Stimulated activated naive CD8-positive, alpha-beta T cell treated with anti-CD3 and anti-CD28 coated beads, Interleukin-15, Interleukin-2, amounts not matched to agents 100 ng/mL and 50 ng/mL, for 24 hours (primary cell): ENCODE measurements around the gene DGKZ.
A peak's percentile ranks its signal among the peaks of the same experiment; 100 is the strongest.
"Not testable (repeated sequence)": the region's sequence is repeated elsewhere in the genome, so short reads cannot be mapped to it uniquely, and the experiment has no call there.

Experiments
- H3K27ac Mint-ChIP-seq: one replicate; pipeline ENCODE4 v1.8.0; 2021; ENCODE audit warnings: mild to moderate bottlenecking, mixed read lengths
- H3K27me3 Mint-ChIP-seq: one replicate; pipeline ENCODE4 v1.8.0; 2021; ENCODE audit warnings: mixed read lengths
- H3K36me3 Mint-ChIP-seq: one replicate; pipeline ENCODE4 v1.8.0; 2021; ENCODE audit warnings: low read depth, mixed read lengths
- H3K4me1 Mint-ChIP-seq: one replicate; pipeline ENCODE4 v1.8.0; 2021; ENCODE audit warnings: low read depth, mixed read lengths
- H3K4me3 Mint-ChIP-seq: one replicate; pipeline ENCODE4 v1.8.0; 2021; ENCODE audit warnings: mild to moderate bottlenecking, mixed read lengths
- H3K9me3 Mint-ChIP-seq: one replicate; pipeline ENCODE4 v1.8.0; 2021; ENCODE audit warnings: mixed read lengths

The DGKZ gene

GRCh38 chr11:46375392-46376101 lies 28.3 kb downstream of the DGKZ start:
- Mint-ChIP-seq H3K36me3 (peaks cover 27% of the 10 kb centered on the region), H3K4me3 (no peak overlapping the region), H3K27me3 (no peaks in the 10 kb centered on the region), H3K27ac (no peak overlapping the region), H3K4me1 (peaks cover 4% of the 10 kb centered on the region), H3K9me3 (no peaks in the 10 kb centered on the region)

GRCh38 chr11:46376258-46377050 lies 29.2 kb downstream of the DGKZ start:
- no peak overlapping the region for H3K27ac Mint-ChIP-seq
- H3K36me3 Mint-ChIP-seq = peaks cover 25% of the 10 kb centered on the region
- H3K27me3 Mint-ChIP-seq = no peaks in the 10 kb centered on the region
- H3K9me3 Mint-ChIP-seq = no peaks in the 10 kb centered on the region
- H3K4me3 Mint-ChIP-seq = no peak overlapping the region
- peaks cover 4% of the 10 kb centered on the region for H3K4me1 Mint-ChIP-seq

GRCh38 chr11:46377290-46377689 lies 30.0 kb downstream of the DGKZ start:
- Mint-ChIP-seq H3K9me3 (no peaks in the 10 kb centered on the region), H3K4me1 (peaks cover 4% of the 10 kb centered on the region), H3K27ac (no peak overlapping the region), H3K36me3 (peaks cover 20% of the 10 kb centered on the region), H3K27me3 (peaks cover 4% of the 10 kb centered on the region), H3K4me3 (no peak overlapping the region)

- Mint-ChIP-seq H3K27me3 (peaks cover 5% of the 10 kb centered on the region), H3K36me3 (peaks cover 19% of the 10 kb centered on the region), H3K4me3 (no peak overlapping the region), H3K9me3 (no peaks in the 10 kb centered on the region), H3K4me1 (peaks cover 4% of the 10 kb centered on the region), H3K27ac (no peak overlapping the region)
These were observed 30.6 kb downstream of the DGKZ start for GRCh38 chr11:46377831-46378230.

GRCh38 chr11:46378296-46378695 lies 31.0 kb downstream of the DGKZ start:
- no peak overlapping the region for H3K4me3 Mint-ChIP-seq
- H3K27ac Mint-ChIP-seq = no peak overlapping the region
- peaks cover 5% of the 10 kb centered on the region for H3K27me3 Mint-ChIP-seq
- peaks cover 19% of the 10 kb centered on the region for H3K36me3 Mint-ChIP-seq
- H3K4me1 Mint-ChIP-seq = peaks cover 4% of the 10 kb centered on the region
- H3K9me3 Mint-ChIP-seq = no peaks in the 10 kb centered on the region

- H3K4me3 Mint-ChIP-seq = no peak overlapping the region
- H3K9me3 Mint-ChIP-seq = no peaks in the 10 kb centered on the region
- peaks cover 10% of the 10 kb centered on the region for H3K27me3 Mint-ChIP-seq
- H3K4me1 Mint-ChIP-seq = peaks cover 4% of the 10 kb centered on the region
- no peak overlapping the region for H3K27ac Mint-ChIP-seq
- peaks cover 19% of the 10 kb centered on the region for H3K36me3 Mint-ChIP-seq
These were observed 31.7 kb downstream of the DGKZ start for GRCh38 chr11:46378811-46379481.

GRCh38 chr11:46379482-46380293 lies 32.4 kb downstream of the DGKZ start:
- Mint-ChIP-seq H3K27me3 (peaks cover 11% of the 10 kb centered on the region), H3K36me3 (peaks cover 19% of the 10 kb centered on the region)
- not testable (repeated sequence) for H3K27ac Mint-ChIP-seq, H3K4me3 Mint-ChIP-seq, H3K9me3 Mint-ChIP-seq, H3K4me1 Mint-ChIP-seq

GRCh38 chr11:46380340-46381047 lies 33.2 kb downstream of the DGKZ start:
- Mint-ChIP-seq H3K36me3 (peaks cover 14% of the 10 kb centered on the region), H3K9me3 (no peaks in the 10 kb centered on the region), H3K27me3 (peaks cover 18% of the 10 kb centered on the region), H3K4me1 (peaks cover 4% of the 10 kb centered on the region), H3K4me3 (peak overlapping the region; percentile 64), H3K27ac (peak overlapping the region; percentile 49)

GRCh38 chr11:46381048-46381818 lies 34.0 kb downstream of the DGKZ start, which contains the start of gene MDK:
Gene MDK (plus strand): TSS chr11:46381669. CDS start chr11:46382058, 389 bp downstream.
- H3K4me3 Mint-ChIP-seq = peak within 1 kb of the TSS; percentile 64
- H3K9me3 Mint-ChIP-seq = no peaks in the 10 kb centered on the region
- peaks cover 5% of the 10 kb centered on the region for H3K4me1 Mint-ChIP-seq
- H3K36me3 Mint-ChIP-seq = peaks cover 14% of the 10 kb centered on the region
- peak within 1 kb of the TSS; percentile 49 for H3K27ac Mint-ChIP-seq
- H3K27me3 Mint-ChIP-seq = peaks cover 24% of the 10 kb centered on the region

- no peak overlapping the region for H3K27ac Mint-ChIP-seq
- no peaks in the 10 kb centered on the region for H3K9me3 Mint-ChIP-seq
These were observed 34.8 kb downstream of the DGKZ start for GRCh38 chr11:46381819-46382645.

GRCh38 chr11:46382646-46383403 lies 35.6 kb downstream of the DGKZ start:
- Mint-ChIP-seq H3K36me3 (peaks cover 3% of the 10 kb centered on the region), H3K9me3 (no peaks in the 10 kb centered on the region), H3K4me3 (no peak overlapping the region), H3K27ac (no peak overlapping the region), H3K4me1 (peaks cover 11% of the 10 kb centered on the region), H3K27me3 (peaks cover 37% of the 10 kb centered on the region)

More at GRCh38 chr11:46381819-46382645, 34.8 kb downstream of the DGKZ start:
- peaks cover 32% of the 10 kb centered on the region for H3K27me3 Mint-ChIP-seq
- H3K4me1 Mint-ChIP-seq = peaks cover 11% of the 10 kb centered on the region
- peak overlapping the region; percentile 61 for H3K4me3 Mint-ChIP-seq
- peaks cover 10% of the 10 kb centered on the region for H3K36me3 Mint-ChIP-seq

- H3K36me3 Mint-ChIP-seq = no peaks in the 10 kb centered on the region
- H3K4me3 Mint-ChIP-seq = no peak overlapping the region
These were observed 36.1 kb downstream of the DGKZ start for GRCh38 chr11:46383404-46383758.

More at GRCh38 chr11:46383404-46383758, 36.1 kb downstream of the DGKZ start:
- no peaks in the 10 kb centered on the region for H3K9me3 Mint-ChIP-seq
- H3K27me3 Mint-ChIP-seq = peaks cover 43% of the 10 kb centered on the region
- H3K27ac Mint-ChIP-seq = no peak overlapping the region
- peaks cover 16% of the 10 kb centered on the region for H3K4me1 Mint-ChIP-seq
